IPS DF 6.9 (cell line): ENCODE results near the gene ITPR2.

Experiments
- DNase-seq: peaks from one replicate; pipeline ENCODE4 v3.0.0-alpha.2; 2013; ENCODE audit warnings: low read depth, low spot score
- H3K27ac ChIP-seq: one replicate; pipeline ENCODE4 v1.5.1; 2013; ENCODE audit warnings: low read length, control low read depth
- H3K27me3 ChIP-seq: 2 replicates; pipeline ENCODE4 v1.6.1; 2013; ENCODE audit warnings: mild to moderate bottlenecking, low read length; ENCODE audit not compliant: control insufficient read depth, insufficient read depth
- H3K36me3 ChIP-seq: 2 replicates; pipeline ENCODE4 v1.6.1; 2013; ENCODE audit warnings: low read length; ENCODE audit not compliant: control insufficient read depth, insufficient read depth
- H3K4me1 ChIP-seq: 2 replicates; pipeline ENCODE4 v1.6.1; 2013; ENCODE audit warnings: low read length; ENCODE audit not compliant: control insufficient read depth, insufficient read depth
- H3K4me3 ChIP-seq: 2 replicates; pipeline ENCODE4 v1.5.1; 2013; ENCODE audit warnings: mild to moderate bottlenecking, low read length
- H3K9me3 ChIP-seq: 2 replicates; pipeline ENCODE4 v1.6.1; 2013; ENCODE audit warnings: low read length, inconsistent platforms; ENCODE audit not compliant: control insufficient read depth, insufficient read depth
- WGBS: extraction: QIAGEN DNeasy Blood & Tissue Kit; methylation state at CpG from one replicate; pipeline ENCODE4 v1.1.7; 2013; ENCODE audit warnings: mixed read lengths, missing lambda C conversion rate; ENCODE audit not compliant: insufficient read length, insufficient coverage; 5-methylcytosine and 5-hydroxymethylcytosine counted together

ITPR2 gene

GRCh38 chr12:26719852-26720251 is 113.1 kb downstream of the ITPR2 start:
- no peaks in the 10 kb centered on the region for H3K4me1 ChIP-seq

GRCh38 chr12:26717757-26718156 is 115.2 kb downstream of the ITPR2 start:
- WGBS, result no CpG with 5 or more reads among the region's 2 CpGs
- DNase-seq, result no peak
- H3K27ac ChIP-seq, result no peak overlapping the region
- no peaks in the 10 kb centered on the region for H3K36me3 ChIP-seq
- H3K4me1 ChIP-seq, result no peaks in the 10 kb centered on the region
- H3K4me3 ChIP-seq, result no peak overlapping the region
- no peaks in the 10 kb centered on the region for H3K9me3 ChIP-seq
- H3K27me3 ChIP-seq, result no peaks in the 10 kb centered on the region

More at GRCh38 chr12:26719852-26720251, 113.1 kb downstream of the ITPR2 start:
- Histone ChIP-seq H3K4me3 (no peak overlapping the region), H3K27me3 (no peaks in the 10 kb centered on the region), H3K36me3 (no peaks in the 10 kb centered on the region), H3K27ac (no peak overlapping the region), H3K9me3 (no peaks in the 10 kb centered on the region)
- no peak for DNase-seq
- WGBS, result no CpG with 5 or more reads among the region's 1 CpG

DNA sequence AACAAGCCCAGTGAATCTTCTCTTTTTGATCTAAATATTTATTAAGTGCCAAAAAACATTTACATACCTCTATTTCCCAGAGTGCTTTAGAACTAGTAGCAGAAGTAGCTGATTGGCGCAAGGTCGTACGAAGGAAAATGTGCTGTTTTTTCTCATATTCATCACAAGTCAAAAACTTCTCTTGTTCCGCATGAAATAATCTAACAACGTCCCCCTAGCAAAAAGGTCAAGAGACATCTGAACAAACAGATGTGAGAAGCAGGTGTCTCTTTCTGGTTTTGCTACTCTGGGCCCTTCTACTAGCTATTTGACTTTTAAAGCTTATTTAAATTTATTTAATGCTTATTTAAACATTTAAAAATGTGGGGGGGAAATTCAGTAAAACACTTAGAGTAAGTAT is 117.8 kb downstream of the ITPR2 start:
- Histone ChIP-seq H3K36me3 (no peaks in the 10 kb centered on the region), H3K27ac (no peak overlapping the region), H3K4me1 (no peaks in the 10 kb centered on the region), H3K9me3 (no peaks in the 10 kb centered on the region), H3K4me3 (no peak overlapping the region), H3K27me3 (no peaks in the 10 kb centered on the region)
- no CpG with 5 or more reads among the region's 5 CpGs for WGBS
- no peak for DNase-seq

DNA sequence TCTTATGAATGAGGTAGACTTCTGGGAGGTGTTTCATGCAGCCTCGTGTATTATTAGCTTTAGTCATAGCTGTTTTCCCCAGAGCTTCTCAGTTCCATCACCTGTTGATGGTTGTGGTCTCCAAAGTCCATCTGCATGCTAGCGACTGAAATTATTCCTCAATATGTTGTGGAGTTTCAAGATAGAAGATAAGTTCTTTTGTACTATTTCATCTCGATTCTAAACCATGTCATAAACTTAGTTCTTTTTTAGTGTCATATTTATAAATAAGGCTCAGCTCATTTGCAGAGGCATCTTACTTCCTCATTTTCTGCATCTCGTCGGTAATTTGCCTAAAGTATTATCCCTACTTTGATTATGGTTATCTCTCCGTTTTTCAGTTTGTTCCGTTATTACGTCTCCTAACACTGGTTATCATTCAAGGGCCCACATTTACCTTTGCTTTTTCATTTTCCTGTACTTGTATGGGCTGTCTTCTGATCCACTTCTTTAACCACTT is 119.1 kb downstream of the ITPR2 start:
- WGBS, result no CpG with 5 or more reads among the region's 8 CpGs
- no peaks in the 10 kb centered on the region for H3K27me3 ChIP-seq
- no peak overlapping the region for H3K4me3 ChIP-seq
- H3K9me3 ChIP-seq, result no peaks in the 10 kb centered on the region
- no peak for DNase-seq
- no peaks in the 10 kb centered on the region for H3K36me3 ChIP-seq
- no peaks in the 10 kb centered on the region for H3K4me1 ChIP-seq
- no peak overlapping the region for H3K27ac ChIP-seq

DNA sequence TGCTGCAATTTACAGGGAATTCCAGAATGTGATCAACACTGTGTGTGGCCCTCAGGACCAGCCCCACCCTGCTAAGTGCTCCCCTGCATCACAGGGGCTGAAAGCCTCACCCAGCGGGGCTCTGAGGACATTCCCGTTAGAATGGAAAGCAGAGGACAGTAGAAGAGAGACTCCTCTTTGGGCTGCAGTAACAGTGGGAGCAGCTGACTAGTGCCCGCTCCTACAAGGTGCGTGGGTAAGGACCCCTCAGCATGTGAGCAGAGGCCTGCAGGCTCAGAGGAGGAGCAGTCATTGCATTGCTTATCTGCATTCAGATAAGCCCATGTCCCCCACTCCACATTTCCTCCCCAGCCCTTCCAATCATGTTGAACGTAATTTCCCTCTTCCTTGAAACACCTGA is 120.1 kb downstream of the ITPR2 start:
- Histone ChIP-seq H3K4me3 (no peak overlapping the region), H3K27me3 (no peaks in the 10 kb centered on the region), H3K9me3 (no peaks in the 10 kb centered on the region), H3K4me1 (no peaks in the 10 kb centered on the region), H3K36me3 (no peaks in the 10 kb centered on the region), H3K27ac (no peak overlapping the region)
- no CpG with 5 or more reads among the region's 5 CpGs for WGBS
- DNase-seq, result no peak

GRCh38 chr12:26711569-26711968 is 121.4 kb downstream of the ITPR2 start:
- WGBS, result no CpG with 5 or more reads among the region's 3 CpGs
- no peak overlapping the region for H3K27ac ChIP-seq
- H3K36me3 ChIP-seq, result no peaks in the 10 kb centered on the region
- H3K4me3 ChIP-seq, result no peak overlapping the region
- no peaks in the 10 kb centered on the region for H3K4me1 ChIP-seq
- no peak for DNase-seq
- H3K9me3 ChIP-seq, result no peaks in the 10 kb centered on the region
- H3K27me3 ChIP-seq, result no peaks in the 10 kb centered on the region

DNA sequence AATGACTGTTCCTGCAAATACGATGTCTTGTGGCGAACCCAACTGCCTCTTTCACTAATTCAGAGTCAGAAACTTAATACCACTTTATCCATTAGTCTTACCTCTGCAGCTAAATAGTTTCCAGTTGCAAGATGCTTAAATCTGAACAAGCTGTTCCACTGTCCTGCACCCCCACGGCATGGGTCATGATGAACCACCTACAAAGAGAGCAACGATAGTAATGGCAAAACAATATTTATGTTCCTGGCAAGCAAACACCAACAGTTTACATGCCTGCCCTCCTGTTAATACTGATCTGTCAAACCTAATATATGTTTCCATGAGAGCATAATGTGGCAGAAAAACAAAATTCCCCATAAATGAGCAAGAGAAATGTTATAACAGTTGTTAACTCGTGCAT is 121.9 kb downstream of the ITPR2 start:
- Histone ChIP-seq H3K27me3 (no peaks in the 10 kb centered on the region), H3K4me1 (no peaks in the 10 kb centered on the region), H3K9me3 (no peaks in the 10 kb centered on the region), H3K4me3 (no peak overlapping the region), H3K27ac (no peak overlapping the region), H3K36me3 (no peaks in the 10 kb centered on the region)
- DNase-seq, result no peak
- WGBS, result no CpG with 5 or more reads among the region's 5 CpGs

GRCh38 chr12:26705851-26706250 is 127.1 kb downstream of the ITPR2 start:
- no peaks in the 10 kb centered on the region for H3K27me3 ChIP-seq
- H3K36me3 ChIP-seq, result no peaks in the 10 kb centered on the region
- H3K4me3 ChIP-seq, result no peak overlapping the region
- no peak for DNase-seq
- H3K27ac ChIP-seq, result no peak overlapping the region
- no CpG with 5 or more reads among the region's 2 CpGs for WGBS
- H3K4me1 ChIP-seq, result no peaks in the 10 kb centered on the region
- H3K9me3 ChIP-seq, result no peaks in the 10 kb centered on the region

DNA sequence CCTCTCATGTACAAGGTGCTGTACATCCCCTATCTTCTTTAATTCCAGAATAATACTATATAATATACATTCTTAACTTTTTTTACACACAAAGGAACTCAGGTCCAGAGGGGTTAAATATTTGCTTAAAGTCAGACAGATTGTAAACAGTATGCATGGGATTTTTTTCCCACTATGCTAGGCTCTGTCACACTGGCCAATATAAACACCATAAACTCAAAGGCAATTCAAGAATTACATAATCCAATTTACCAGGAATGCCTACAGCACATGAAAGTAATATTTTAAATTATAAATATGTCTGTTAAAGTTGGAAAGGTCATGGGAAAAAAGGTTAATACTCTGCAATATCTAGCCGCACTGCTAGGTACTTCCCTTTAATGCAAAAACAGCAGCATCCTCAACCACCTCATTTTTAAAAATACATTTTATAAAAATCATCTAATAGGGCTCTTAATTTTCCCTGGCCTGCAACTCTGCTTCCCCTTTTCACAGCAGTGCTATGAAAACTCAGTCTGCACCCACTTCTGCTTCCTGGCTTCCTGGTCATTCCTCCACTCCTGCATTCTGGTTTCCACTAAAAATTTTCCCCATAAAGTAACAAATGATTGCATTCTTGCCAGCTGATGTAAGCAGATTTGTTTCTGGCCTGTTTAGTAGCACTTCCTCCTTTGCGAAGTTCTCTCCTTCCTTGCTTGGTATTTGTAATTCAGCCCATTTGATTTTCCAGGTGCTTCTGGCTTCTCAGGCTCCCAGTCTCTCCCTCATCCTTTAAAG is 128.1 kb downstream of the ITPR2 start:
- Histone ChIP-seq H3K36me3 (no peaks in the 10 kb centered on the region), H3K9me3 (no peaks in the 10 kb centered on the region), H3K4me1 (no peaks in the 10 kb centered on the region), H3K27me3 (no peaks in the 10 kb centered on the region), H3K4me3 (no peak overlapping the region), H3K27ac (no peak overlapping the region)
- WGBS, result no CpG with 5 or more reads among the region's 2 CpGs
- DNase-seq, result no peak

- Histone ChIP-seq H3K27ac (no peak overlapping the region), H3K9me3 (no peaks in the 10 kb centered on the region), H3K36me3 (no peaks in the 10 kb centered on the region), H3K4me3 (no peak overlapping the region), H3K27me3 (no peaks in the 10 kb centered on the region), H3K4me1 (no peaks in the 10 kb centered on the region)
- no peak for DNase-seq
- WGBS, result no CpG with 5 or more reads among the region's 1 CpG
These were observed 128.8 kb downstream of the ITPR2 start for GRCh38 chr12:26704214-26704613.

- H3K9me3 ChIP-seq, result no peaks in the 10 kb centered on the region
- WGBS, result no CpG with 5 or more reads among the region's 4 CpGs
These were observed 130.3 kb downstream of the ITPR2 start for GRCh38 chr12:26702741-26703140.

More at GRCh38 chr12:26702741-26703140, 130.3 kb downstream of the ITPR2 start:
- Histone ChIP-seq H3K36me3 (no peaks in the 10 kb centered on the region), H3K4me3 (no peak overlapping the region), H3K27ac (no peak overlapping the region), H3K27me3 (no peaks in the 10 kb centered on the region), H3K4me1 (no peaks in the 10 kb centered on the region)
- no peak for DNase-seq
